ENCODE measurements around the gene TDRD12. TPM values are rescaled to one million over a fixed set of nuclear protein-coding genes. Genes with fewer than 3 reads are reported as not detected.

The TDRD12 gene
- total RNA-seq, 1 experiment from 2014 or later, result 0.64 TPM

- POLR2A ChIA-PET (ENCODE audit: low non-redundant PET), result interaction anchor here (0.7 kb wide), 1 partner anchor 51 kb away, joined by 3 read pairs; no protein-coding TSS in a partner anchor
- Histone ChIP-seq H3K27ac (ENCODE audit: low read depth, low read length, poor library complexity, severe bottlenecking) (no peak overlapping the region), H3K36me3 (ENCODE audit: insufficient read depth, low read length, poor library complexity, severe bottlenecking) (no peaks in the 10 kb centered on the region), H3K4me1 (ENCODE audit: insufficient read depth, low read length, poor library complexity, severe bottlenecking) (no peaks in the 10 kb centered on the region), H3K27me3 (replicated peaks; ENCODE audit: insufficient read depth, low read depth, low read length, poor library complexity) (no peaks in the 10 kb centered on the region), H3K9me3 (ENCODE audit: low read depth, low read length, poor library complexity, severe bottlenecking) (no peaks in the 10 kb centered on the region), H3K4me3 (ENCODE audit: low read depth, low read length, poor library complexity, severe bottlenecking) (no peak overlapping the region)
- intact Hi-C loops (cut with micrococcal nuclease; ENCODE audit: unreplicated experiment), result no loop called here
- no peak for DNase-seq (ENCODE audit: low spot score)
- TF ChIP-seq CTCF (conservative IDR thresholded peaks at IDR 0.05; ENCODE audit: low read depth, low read length) (no peak), EZH2 (IDR thresholded peaks at IDR 0.05; ENCODE audit: borderline replicate concordance, low read depth, low read length, poor library complexity, severe bottlenecking) (no peak)
- CTCF ChIA-PET, result interaction anchor here (0.7 kb wide), 1 partner anchor 290 kb away, joined by 3 read pairs; no protein-coding TSS in a partner anchor
- BruUV-seq (replicated peaks), result no TSS peak
These were observed 32.6 kb upstream of the TDRD12 start for GRCh38 chr19:32686847-32687475.

- no peaks in the 10 kb centered on the region for H3K4me1 ChIP-seq (ENCODE audit: insufficient read depth, low read length, poor library complexity, severe bottlenecking)
- H3K27me3 ChIP-seq (replicated peaks; ENCODE audit: insufficient read depth, low read depth, low read length, poor library complexity), result no peaks in the 10 kb centered on the region
- intact Hi-C loops (cut with micrococcal nuclease; ENCODE audit: unreplicated experiment), result no loop called here
- no peak for TF ChIP-seq EZH2 (IDR thresholded peaks at IDR 0.05; ENCODE audit: borderline replicate concordance, low read depth, low read length, poor library complexity, severe bottlenecking)
- no peak for TF ChIP-seq CTCF (conservative IDR thresholded peaks at IDR 0.05; ENCODE audit: low read depth, low read length)
- no peak overlapping the region for H3K4me3 ChIP-seq (ENCODE audit: low read depth, low read length, poor library complexity, severe bottlenecking)
- no peak for DNase-seq (ENCODE audit: low spot score)
- H3K36me3 ChIP-seq (ENCODE audit: insufficient read depth, low read length, poor library complexity, severe bottlenecking), result no peaks in the 10 kb centered on the region
- ChIA-PET POLR2A (ENCODE audit: low non-redundant PET) (no interaction called here), CTCF (interaction anchor here (0.7 kb wide), 1 partner anchor 289 kb away, joined by 3 read pairs; no protein-coding TSS in a partner anchor)
- H3K27ac ChIP-seq (ENCODE audit: low read depth, low read length, poor library complexity, severe bottlenecking), result no peak overlapping the region
- H3K9me3 ChIP-seq (ENCODE audit: low read depth, low read length, poor library complexity, severe bottlenecking), result no peaks in the 10 kb centered on the region
- BruUV-seq (replicated peaks), result no TSS peak
These were observed 31.9 kb upstream of the TDRD12 start for GRCh38 chr19:32687681-32688080.

GRCh38 chr19:32688311-32688710, 31.3 kb upstream of the TDRD12 start:
- POLR2A ChIA-PET (ENCODE audit: low non-redundant PET), result interaction anchor here (0.6 kb wide), 2 partner anchors 12 to 848 kb away, joined by 3 to 4 read pairs; no protein-coding TSS in a partner anchor
- no peak overlapping the region for H3K4me3 ChIP-seq (ENCODE audit: low read depth, low read length, poor library complexity, severe bottlenecking)
- TF ChIP-seq CTCF (conservative IDR thresholded peaks at IDR 0.05; ENCODE audit: low read depth, low read length) (no peak), EZH2 (IDR thresholded peaks at IDR 0.05; ENCODE audit: borderline replicate concordance, low read depth, low read length, poor library complexity, severe bottlenecking) (no peak)
- no peaks in the 10 kb centered on the region for H3K36me3 ChIP-seq (ENCODE audit: insufficient read depth, low read length, poor library complexity, severe bottlenecking)
- no TSS peak for BruUV-seq (replicated peaks)
- no peaks in the 10 kb centered on the region for H3K4me1 ChIP-seq (ENCODE audit: insufficient read depth, low read length, poor library complexity, severe bottlenecking)
- no peaks in the 10 kb centered on the region for H3K27me3 ChIP-seq (replicated peaks; ENCODE audit: insufficient read depth, low read depth, low read length, poor library complexity)
- no peak overlapping the region for H3K27ac ChIP-seq (ENCODE audit: low read depth, low read length, poor library complexity, severe bottlenecking)
- DNase-seq (ENCODE audit: low spot score), result no peak
- intact Hi-C loops (cut with micrococcal nuclease; ENCODE audit: unreplicated experiment), result no loop called here
- CTCF ChIA-PET, result no interaction called here
- H3K9me3 ChIP-seq (ENCODE audit: low read depth, low read length, poor library complexity, severe bottlenecking), result no peaks in the 10 kb centered on the region

Data from A673 (cell line).